Activated naive CD4-positive, alpha-beta T cell treated with anti-CD3 and anti-CD28 coated beads for 36 hours (primary cell): Measurements from ENCODE around the gene ATXN1. TPM values are rescaled to one million over a fixed set of nuclear protein-coding genes. Genes with fewer than 3 reads are reported as not detected.

Experiments
- CTCF ChIA-PET: fragments of 350-600 bp; sonication (Branson Sonifier 250); formaldehyde crosslinking; loops from one replicate; lab custom pipeline; 2021; ENCODE audit warnings: antibody characterized with exemption; lab: Charles Lee
- DNase-seq: peaks from one replicate; pipeline ENCODE4 v3.0.0-alpha.2; 2020
- H3K27ac Mint-ChIP-seq: one replicate; pipeline ENCODE4 v1.8.0; 2021; ENCODE audit warnings: mild to moderate bottlenecking, mixed read lengths
- H3K27me3 Mint-ChIP-seq: one replicate; pipeline ENCODE4 v1.8.0; 2021; ENCODE audit warnings: low read depth, mixed read lengths
- H3K36me3 Mint-ChIP-seq: one replicate; pipeline ENCODE4 v1.8.0; 2021; ENCODE audit warnings: low read depth, mixed read lengths
- H3K4me1 Mint-ChIP-seq: one replicate; pipeline ENCODE4 v1.8.0; 2021; ENCODE audit warnings: low read depth, mixed read lengths
- H3K4me3 Mint-ChIP-seq: one replicate; pipeline ENCODE4 v1.8.0; 2021; ENCODE audit warnings: mild to moderate bottlenecking, moderate library complexity, mixed read lengths
- H3K9me3 Mint-ChIP-seq: one replicate; pipeline ENCODE4 v1.8.0; 2021; ENCODE audit warnings: mixed read lengths
- intact Hi-C: fragments of 100-400 bp; cut with micrococcal nuclease; formaldehyde crosslinking; loops from one replicate; pipeline ENCODE4 v1.15.1; 2023
- total RNA-seq, 2 experiments: library from RNA; stranded (reverse); gene quantifications; one replicate each; pipeline ENCODE4 v1.2.3, GENCODE V29; 2021

Gene ATXN1
- total RNA-seq, 2 experiments from 2014 or later, result 9.4 to 12.7 TPM

DNA sequence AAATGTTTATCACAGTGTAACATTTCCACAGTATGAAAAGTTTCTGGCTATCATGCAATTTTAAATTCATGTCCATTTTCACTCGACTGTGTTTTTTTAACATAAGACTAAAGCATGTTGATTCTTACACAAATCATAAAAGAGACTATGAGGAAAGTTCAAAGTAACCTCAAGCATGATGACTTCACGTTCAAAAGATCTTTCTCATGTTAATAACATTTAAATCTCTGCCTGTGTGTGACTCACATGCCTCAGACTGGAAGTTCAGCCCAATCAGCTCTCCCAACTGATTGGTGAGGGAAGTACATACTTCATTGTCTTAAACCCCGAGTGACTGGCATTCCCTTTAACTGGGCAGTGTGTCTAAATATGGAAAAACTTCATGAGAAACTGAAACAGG lies 37.4 kb downstream of the ATXN1 start:
- no peak overlapping the region for H3K27ac Mint-ChIP-seq
- H3K9me3 Mint-ChIP-seq, result no peaks in the 10 kb centered on the region
- no peak overlapping the region for H3K4me3 Mint-ChIP-seq
- no peaks in the 10 kb centered on the region for H3K27me3 Mint-ChIP-seq
- H3K36me3 Mint-ChIP-seq, result peaks cover 2% of the 10 kb centered on the region
- CTCF ChIA-PET, result interaction anchor here (0.7 kb wide), 1 partner anchor 38 kb away, joined by 3 read pairs; the partner anchor contains the start of gene ATXN1
- peak; percentile 40 for DNase-seq
- intact Hi-C loops, result loop anchor here (1.0 kb wide), 1 partner anchor 11 kb away; no protein-coding TSS in a partner anchor
- peaks cover 32% of the 10 kb centered on the region for H3K4me1 Mint-ChIP-seq

DNA sequence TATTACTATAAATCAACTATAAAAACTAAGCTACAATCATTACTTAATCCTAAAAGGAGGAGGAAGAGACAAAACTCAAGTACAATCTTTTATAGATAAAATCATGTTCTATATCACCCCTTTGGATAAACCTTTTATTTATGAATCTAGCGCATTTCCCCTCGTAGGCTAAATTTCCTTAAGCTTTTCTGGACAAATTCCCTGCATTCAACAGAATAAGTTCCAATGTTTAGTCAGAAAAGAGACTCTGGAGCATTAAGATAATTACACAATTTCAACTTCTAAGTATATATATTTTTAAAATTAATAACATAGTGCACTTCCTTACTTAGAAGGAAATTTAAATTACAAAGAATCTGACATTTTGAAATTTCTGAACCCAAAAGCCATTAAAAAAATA lies 37.9 kb downstream of the ATXN1 start:
- CTCF ChIA-PET, result interaction anchor here (0.7 to 1.4 kb wide), 2 partner anchors 38 to 210 kb away, joined by 3 read pairs; partner anchors contain the start of gene ATXN1
- Mint-ChIP-seq H3K27me3 (no peaks in the 10 kb centered on the region), H3K27ac (no peak overlapping the region), H3K4me3 (no peak overlapping the region), H3K4me1 (peaks cover 32% of the 10 kb centered on the region), H3K36me3 (peaks cover 2% of the 10 kb centered on the region), H3K9me3 (no peaks in the 10 kb centered on the region)
- intact Hi-C loops, result no loop called here
- DNase-seq, result no peak

DNA sequence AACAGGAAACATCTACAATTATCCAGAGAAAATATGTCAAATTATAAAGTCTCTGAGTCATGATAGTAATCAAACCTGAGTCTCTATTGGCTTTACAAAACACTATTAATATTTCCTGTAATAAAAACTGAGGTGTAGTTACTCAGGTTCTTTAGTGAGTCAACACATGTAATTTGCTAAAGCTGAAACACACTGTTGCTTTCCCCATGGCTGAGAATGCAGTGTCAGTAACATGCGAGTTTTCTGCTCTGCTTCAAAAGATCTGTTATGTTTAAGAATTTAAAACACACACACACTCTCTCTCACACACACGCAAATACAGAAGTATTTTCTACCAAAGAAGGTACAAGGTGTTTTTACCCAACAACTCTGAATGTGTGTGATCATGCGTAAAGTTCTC lies 38.6 kb downstream of the ATXN1 start:
- Mint-ChIP-seq H3K27me3 (no peaks in the 10 kb centered on the region), H3K4me1 (peaks cover 32% of the 10 kb centered on the region), H3K27ac (no peak overlapping the region), H3K9me3 (no peaks in the 10 kb centered on the region), H3K36me3 (peaks cover 2% of the 10 kb centered on the region), H3K4me3 (no peak overlapping the region)
- intact Hi-C loops, result no loop called here
- CTCF ChIA-PET, result interaction anchor here (0.6 to 1.4 kb wide), 2 partner anchors 73 to 209 kb away, joined by 3 read pairs; no protein-coding TSS in a partner anchor
- no peak for DNase-seq

DNA sequence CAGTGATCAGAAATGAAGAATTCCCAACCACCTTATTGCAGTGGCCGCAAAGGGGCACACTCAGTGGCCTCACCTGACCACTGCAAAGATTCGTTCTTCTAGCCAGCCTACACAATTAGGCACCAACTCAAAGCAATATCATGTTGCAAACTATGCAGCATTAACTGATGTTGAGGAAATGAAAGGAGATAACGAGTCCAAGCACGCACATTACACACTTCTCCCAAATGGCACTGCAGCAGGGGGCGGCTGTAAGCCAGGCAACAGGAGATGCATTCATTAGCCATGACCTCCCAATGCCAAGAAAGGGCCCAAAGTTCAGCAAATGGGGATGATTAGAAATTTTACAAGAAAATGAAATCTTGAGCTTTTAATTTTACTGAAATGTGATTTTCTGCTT lies 39.3 kb downstream of the ATXN1 start:
- intact Hi-C loops, result no loop called here
- no peak for DNase-seq
- CTCF ChIA-PET, result interaction anchor here (0.6 to 1.4 kb wide), 2 partner anchors 72 to 208 kb away, joined by 3 read pairs; no protein-coding TSS in a partner anchor

DNA sequence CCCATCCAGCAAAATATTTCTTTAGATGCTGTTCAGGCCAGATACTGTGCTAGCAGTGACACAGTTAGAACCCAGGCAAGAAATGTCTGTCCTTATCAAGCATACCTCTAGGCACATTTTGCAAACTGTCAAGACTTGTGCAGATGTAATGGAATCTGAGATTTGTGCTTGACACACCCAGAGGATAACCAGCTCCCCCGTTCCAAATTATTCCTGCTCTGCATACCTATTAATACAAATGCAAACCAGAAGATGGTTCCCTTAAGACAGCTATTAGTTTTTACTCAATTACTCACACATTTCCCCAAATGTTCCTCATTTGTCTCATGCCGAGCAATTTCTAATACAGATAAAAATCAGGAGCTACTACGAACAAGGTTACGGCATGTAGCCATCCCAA lies 40.4 kb downstream of the ATXN1 start:
- no peaks in the 10 kb centered on the region for H3K27me3 Mint-ChIP-seq
- no peak overlapping the region for H3K27ac Mint-ChIP-seq
- no peak for DNase-seq
- H3K36me3 Mint-ChIP-seq, result peaks cover 2% of the 10 kb centered on the region
- peaks cover 21% of the 10 kb centered on the region for H3K4me1 Mint-ChIP-seq
- no peaks in the 10 kb centered on the region for H3K9me3 Mint-ChIP-seq
- intact Hi-C loops, result no loop called here
- CTCF ChIA-PET, result interaction anchor here (0.8 kb wide), 1 partner anchor 89 kb away, joined by 3 read pairs; no protein-coding TSS in a partner anchor
- no peak overlapping the region for H3K4me3 Mint-ChIP-seq

More for the DNA sequence above, 39.3 kb downstream of the ATXN1 start:
- peaks cover 31% of the 10 kb centered on the region for H3K4me1 Mint-ChIP-seq
- H3K9me3 Mint-ChIP-seq, result no peaks in the 10 kb centered on the region
- H3K27me3 Mint-ChIP-seq, result no peaks in the 10 kb centered on the region
- peaks cover 2% of the 10 kb centered on the region for H3K36me3 Mint-ChIP-seq
- no peak overlapping the region for H3K4me3 Mint-ChIP-seq
- H3K27ac Mint-ChIP-seq, result no peak overlapping the region

DNA sequence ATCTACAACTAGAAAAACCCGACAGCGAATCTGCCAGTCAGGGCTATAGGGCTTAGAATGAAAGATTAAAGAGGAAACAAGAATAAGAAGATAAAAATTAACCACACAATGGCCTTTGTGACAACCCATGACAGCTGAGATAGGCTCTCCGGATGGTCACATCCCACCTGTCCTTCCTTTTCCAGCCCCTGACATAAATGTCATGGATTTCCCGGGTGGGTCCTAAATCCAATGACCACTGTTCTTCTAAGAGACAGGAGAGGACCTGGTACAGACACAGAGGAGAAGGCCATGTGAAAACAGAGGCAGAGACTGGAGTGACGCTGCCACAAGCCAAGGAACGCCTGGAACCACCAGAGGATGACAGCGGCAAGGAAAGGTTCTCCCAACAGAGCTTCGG lies 41.8 kb downstream of the ATXN1 start:
- intact Hi-C loops, result no loop called here
- CTCF ChIA-PET, result no interaction called here
- H3K27ac Mint-ChIP-seq, result no peak overlapping the region

DNA sequence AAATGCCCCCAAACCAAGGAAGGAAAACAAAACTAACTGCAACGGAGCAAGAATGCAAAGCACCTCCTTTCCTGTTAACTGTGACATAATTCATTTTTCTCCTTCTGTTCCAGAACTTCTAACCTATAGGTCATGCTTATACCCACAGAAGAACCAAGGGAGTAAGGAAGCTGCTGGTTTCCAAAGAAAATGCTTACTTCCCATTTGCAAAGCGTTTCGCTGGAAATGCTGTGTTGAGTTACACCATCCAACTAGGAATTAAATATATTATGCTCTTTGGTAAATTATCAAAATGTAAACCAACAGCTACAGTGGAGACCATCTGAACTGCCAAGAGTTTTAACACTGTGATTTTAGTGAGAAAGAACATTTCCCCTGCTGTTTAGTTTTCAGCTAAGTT lies 42.9 kb downstream of the ATXN1 start:
- peaks cover 2% of the 10 kb centered on the region for H3K36me3 Mint-ChIP-seq
- CTCF ChIA-PET, result interaction anchor here (0.7 kb wide), 2 partner anchors 28 to 44 kb away, joined by 3 read pairs; no protein-coding TSS in a partner anchor
- DNase-seq, result no peak
- H3K4me1 Mint-ChIP-seq, result peaks cover 8% of the 10 kb centered on the region
- H3K9me3 Mint-ChIP-seq, result no peaks in the 10 kb centered on the region
- intact Hi-C loops, result no loop called here
- H3K4me3 Mint-ChIP-seq, result no peak overlapping the region
- no peak overlapping the region for H3K27ac Mint-ChIP-seq
- no peaks in the 10 kb centered on the region for H3K27me3 Mint-ChIP-seq

More for the DNA sequence above, 41.8 kb downstream of the ATXN1 start:
- no peak overlapping the region for H3K4me3 Mint-ChIP-seq
- peaks cover 9% of the 10 kb centered on the region for H3K4me1 Mint-ChIP-seq
- H3K9me3 Mint-ChIP-seq, result no peaks in the 10 kb centered on the region
- DNase-seq, result no peak
- H3K36me3 Mint-ChIP-seq, result peaks cover 2% of the 10 kb centered on the region
- H3K27me3 Mint-ChIP-seq, result no peaks in the 10 kb centered on the region

DNA sequence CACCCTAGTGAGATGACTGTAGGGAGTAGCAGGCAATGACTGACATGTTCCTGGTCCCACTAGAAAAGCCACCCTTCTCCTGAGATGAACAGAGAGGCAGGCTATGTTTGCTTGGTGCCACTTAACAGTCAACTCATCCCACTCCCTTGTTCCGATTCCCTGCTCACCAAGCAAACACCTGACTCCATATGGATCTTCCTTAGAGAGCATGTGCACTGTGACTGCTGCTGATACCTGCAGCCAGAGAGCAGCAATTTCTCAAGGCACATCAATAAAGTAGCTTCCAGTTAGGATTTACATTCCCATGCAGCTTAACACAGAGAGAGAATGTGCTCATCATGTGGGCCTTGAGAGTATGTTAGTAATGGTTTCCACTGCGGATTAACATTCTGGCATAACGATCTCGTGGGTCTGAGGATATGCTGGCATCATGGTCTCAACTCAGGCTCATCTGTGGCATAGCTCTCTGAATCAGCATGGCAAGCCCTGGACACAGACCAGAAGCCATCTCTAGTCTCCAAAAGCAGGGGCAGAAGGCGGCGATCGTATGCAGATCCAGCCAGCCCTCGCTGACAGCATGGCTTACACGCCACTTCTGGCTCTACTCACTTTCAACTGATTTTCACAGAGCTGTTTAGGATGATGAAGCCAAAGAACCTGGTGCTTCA lies 43.9 kb downstream of the ATXN1 start:
- no peak for DNase-seq
- Mint-ChIP-seq H3K36me3 (peaks cover 2% of the 10 kb centered on the region), H3K4me3 (no peak overlapping the region), H3K27ac (no peak overlapping the region), H3K27me3 (no peaks in the 10 kb centered on the region), H3K4me1 (peaks cover 18% of the 10 kb centered on the region), H3K9me3 (no peaks in the 10 kb centered on the region)
- intact Hi-C loops, result no loop called here
- CTCF ChIA-PET, result interaction anchor here (0.7 kb wide), 1 partner anchor 27 kb away, joined by 3 read pairs; no protein-coding TSS in a partner anchor

DNA sequence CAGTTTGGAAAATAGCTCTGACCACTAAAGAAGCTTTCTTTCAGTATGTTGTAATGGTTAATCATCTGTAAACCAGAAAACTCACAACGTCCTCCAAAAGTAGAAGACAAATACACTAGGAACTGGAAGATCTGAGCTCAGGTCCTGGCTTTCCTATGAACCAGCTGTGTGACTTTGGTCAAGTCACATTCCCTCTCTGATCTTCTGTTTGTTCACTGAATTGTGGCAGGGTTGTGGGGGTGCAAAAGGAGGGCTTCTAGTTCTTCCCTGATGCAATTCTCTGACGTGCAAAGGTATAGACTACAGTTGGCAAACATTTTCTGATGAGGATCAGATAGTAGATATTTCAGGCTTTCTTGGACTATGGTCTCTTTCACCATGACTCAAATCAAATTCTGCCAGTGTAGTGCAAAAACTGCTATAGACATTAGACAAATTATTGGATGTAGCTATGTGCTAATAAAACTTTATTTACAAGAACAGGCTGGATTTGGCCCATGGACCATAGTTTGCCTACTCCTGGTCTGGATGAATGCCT lies 44.9 kb downstream of the ATXN1 start:
- no peak overlapping the region for H3K27ac Mint-ChIP-seq
- no peaks in the 10 kb centered on the region for H3K27me3 Mint-ChIP-seq
- CTCF ChIA-PET, result interaction anchor here (0.8 to 1.5 kb wide), 3 partner anchors 10 to 55 kb away, joined by 3 to 5 read pairs (median 4); no protein-coding TSS in a partner anchor
- no peak overlapping the region for H3K4me3 Mint-ChIP-seq
- intact Hi-C loops, result no loop called here
- no peaks in the 10 kb centered on the region for H3K9me3 Mint-ChIP-seq
- peaks cover 2% of the 10 kb centered on the region for H3K36me3 Mint-ChIP-seq
- peaks cover 24% of the 10 kb centered on the region for H3K4me1 Mint-ChIP-seq
- DNase-seq, result no peak

DNA sequence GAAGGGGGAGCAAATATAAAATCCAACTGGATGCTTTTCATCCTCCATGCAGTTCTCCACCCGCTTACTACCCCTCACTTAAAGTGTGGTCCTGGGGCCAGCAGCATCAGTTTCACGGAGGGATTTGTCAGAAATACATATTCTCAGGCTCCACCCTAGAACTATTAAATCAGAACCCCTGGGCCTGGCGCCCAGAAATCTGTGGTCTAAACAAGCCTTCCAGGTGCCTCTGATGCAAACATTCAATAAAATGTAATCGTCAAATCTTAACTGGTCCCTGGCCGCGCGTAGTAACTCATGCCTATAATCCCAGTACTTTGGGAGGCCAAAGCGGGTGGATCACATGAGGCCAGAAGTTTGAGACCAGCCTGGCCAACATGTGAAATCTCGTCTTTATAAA lies 47.7 kb downstream of the ATXN1 start:
- Mint-ChIP-seq H3K9me3 (no peaks in the 10 kb centered on the region), H3K4me3 (no peak overlapping the region), H3K27me3 (no peaks in the 10 kb centered on the region), H3K4me1 (peaks cover 29% of the 10 kb centered on the region), H3K27ac (no peak overlapping the region), H3K36me3 (no peaks in the 10 kb centered on the region)
- no peak for DNase-seq
- CTCF ChIA-PET, result interaction anchor here (0.6 to 2.2 kb wide), 3 partner anchors 15 to 122 kb away, joined by 3 to 4 read pairs (median 3); no protein-coding TSS in a partner anchor
- intact Hi-C loops, result loop anchor here (1.0 to 5.0 kb wide), 5 partner anchors 11 to 391 kb away; no protein-coding TSS in a partner anchor

DNA sequence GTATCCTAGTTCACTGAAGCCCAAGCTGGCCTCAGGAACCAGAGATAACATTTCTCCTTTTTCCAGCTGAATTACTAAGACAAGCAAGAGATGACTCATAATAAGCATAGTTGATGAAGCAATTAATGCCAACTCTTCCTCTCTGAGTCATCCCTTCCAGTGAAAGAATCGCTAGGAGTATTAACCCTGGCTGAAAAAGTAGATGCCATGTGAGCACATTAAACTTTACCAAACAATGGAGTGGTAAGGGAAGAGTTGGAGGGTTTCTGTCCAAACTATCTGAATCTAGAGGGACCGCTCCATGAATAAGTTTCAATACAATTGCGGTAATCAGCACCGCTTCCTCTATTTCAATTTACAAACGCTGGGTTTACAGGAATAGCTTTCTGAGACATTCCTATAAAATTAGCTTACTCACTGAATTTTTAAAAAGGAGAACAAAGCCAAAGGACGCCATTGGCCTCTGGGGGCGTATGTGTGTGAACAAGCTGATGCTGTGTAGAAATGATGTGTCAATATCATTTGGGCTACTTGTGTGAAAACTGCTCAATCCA lies 48.3 kb downstream of the ATXN1 start:
- intact Hi-C loops, result loop anchor here (1.0 to 5.0 kb wide), 9 partner anchors 11 to 391 kb away; partner anchors contain the start of gene ATXN1

More for the DNA sequence above, 48.3 kb downstream of the ATXN1 start:
- H3K27ac Mint-ChIP-seq, result peak overlapping the region; percentile 75
- peak overlapping the region; percentile 51 for H3K4me3 Mint-ChIP-seq
- H3K36me3 Mint-ChIP-seq, result no peaks in the 10 kb centered on the region
- peak; percentile 23 for DNase-seq
- no peaks in the 10 kb centered on the region for H3K9me3 Mint-ChIP-seq
- CTCF ChIA-PET, result interaction anchor here (0.6 to 2.2 kb wide), 6 partner anchors 13 to 402 kb away, joined by 3 to 4 read pairs (median 3); no protein-coding TSS in a partner anchor
- peaks cover 29% of the 10 kb centered on the region for H3K4me1 Mint-ChIP-seq
- H3K27me3 Mint-ChIP-seq, result no peaks in the 10 kb centered on the region
